DND-41 (cell line): ENCODE measurements around the gene LCOR.

Source experiments
- EZH2 ChIP-seq: IDR thresholded peaks from 3 replicates; pipeline ENCODE4 v1.6.1; 2012; ENCODE audit warnings: borderline replicate concordance, low read depth, mild to moderate bottlenecking, moderate library complexity, low read length, inconsistent platforms; ENCODE audit not compliant: severe bottlenecking
- TF ChIP-seq, protein P1 (sequence below): IDR thresholded peaks from 2 replicates; pipeline ENCODE4 v1.5.1; 2012; ENCODE audit warnings: borderline replicate concordance, low read length, moderate library complexity, mild to moderate bottlenecking; ENCODE audit not compliant: poor library complexity, severe bottlenecking; ENCODE audit errors: extremely low read depth

DNA sequence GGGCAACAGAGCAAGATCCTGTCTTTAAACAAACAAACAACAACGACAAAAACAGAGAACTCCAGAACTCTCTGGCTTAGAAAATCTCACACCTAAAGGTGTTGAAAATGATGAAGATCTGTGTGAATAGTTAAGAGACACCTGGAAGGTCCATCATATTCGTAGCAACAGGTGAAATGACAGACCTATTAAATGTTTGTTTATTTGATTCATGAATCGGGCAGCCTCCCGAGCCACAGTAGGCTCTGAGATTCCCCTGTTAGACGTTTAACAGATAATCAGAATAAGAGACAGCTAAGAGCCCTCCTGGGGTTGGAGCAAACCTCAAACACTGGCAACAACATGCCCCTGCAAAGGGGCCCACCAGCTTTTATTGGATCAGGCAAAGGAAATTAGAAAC lies 103.7 kb downstream of the LCOR start:
- TF ChIP-seq, protein P1, sequence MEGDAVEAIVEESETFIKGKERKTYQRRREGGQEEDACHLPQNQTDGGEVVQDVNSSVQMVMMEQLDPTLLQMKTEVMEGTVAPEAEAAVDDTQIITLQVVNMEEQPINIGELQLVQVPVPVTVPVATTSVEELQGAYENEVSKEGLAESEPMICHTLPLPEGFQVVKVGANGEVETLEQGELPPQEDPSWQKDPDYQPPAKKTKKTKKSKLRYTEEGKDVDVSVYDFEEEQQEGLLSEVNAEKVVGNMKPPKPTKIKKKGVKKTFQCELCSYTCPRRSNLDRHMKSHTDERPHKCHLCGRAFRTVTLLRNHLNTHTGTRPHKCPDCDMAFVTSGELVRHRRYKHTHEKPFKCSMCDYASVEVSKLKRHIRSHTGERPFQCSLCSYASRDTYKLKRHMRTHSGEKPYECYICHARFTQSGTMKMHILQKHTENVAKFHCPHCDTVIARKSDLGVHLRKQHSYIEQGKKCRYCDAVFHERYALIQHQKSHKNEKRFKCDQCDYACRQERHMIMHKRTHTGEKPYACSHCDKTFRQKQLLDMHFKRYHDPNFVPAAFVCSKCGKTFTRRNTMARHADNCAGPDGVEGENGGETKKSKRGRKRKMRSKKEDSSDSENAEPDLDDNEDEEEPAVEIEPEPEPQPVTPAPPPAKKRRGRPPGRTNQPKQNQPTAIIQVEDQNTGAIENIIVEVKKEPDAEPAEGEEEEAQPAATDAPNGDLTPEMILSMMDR, result no peak
- TF ChIP-seq EZH2, result no peak
